ENCODE measurements around the gene GLA. TPM values are rescaled to one million over a fixed set of nuclear protein-coding genes. Genes with fewer than 3 reads are reported as not detected.

GLA gene
- total RNA-seq, 1 donor from 2014 or later = 9.0 TPM

- no peak overlapping the region for H3K4me3 ChIP-seq
- H3K27me3 ChIP-seq = no peaks in the 10 kb centered on the region
- intact Hi-C loops (cut with DNase I) = no loop called here
- H3K27ac ChIP-seq = no peak overlapping the region
- no peak for TF ChIP-seq CTCF (IDR thresholded peaks at IDR 0.05)
- no peaks in the 10 kb centered on the region for H3K4me1 ChIP-seq
- H3K36me3 ChIP-seq = peaks cover 0 to 6% of the 10 kb centered on the region in 2 donors
- no peaks in the 10 kb centered on the region for H3K9me3 ChIP-seq
- DNase-seq (ENCODE audit: low spot score in 2 of 2) = no peak
Observed at GRCh38 chrX:101398694-101399093, 9.0 kb downstream of the GLA start.

- Histone ChIP-seq H3K27ac (no peak overlapping the region), H3K27me3 (no peaks in the 10 kb centered on the region), H3K4me3 (no peak overlapping the region), H3K9me3 (no peaks in the 10 kb centered on the region), H3K4me1 (no peaks in the 10 kb centered on the region), H3K36me3 (peaks cover 0 to 6% of the 10 kb centered on the region in 2 donors)
- no peak for TF ChIP-seq CTCF (IDR thresholded peaks at IDR 0.05)
- DNase-seq (ENCODE audit: low spot score in 2 of 2) = no peak
- intact Hi-C loops (cut with DNase I) = no loop called here
Observed at GRCh38 chrX:101397779-101398178, 9.9 kb downstream of the GLA start.

- no peak for TF ChIP-seq CTCF (IDR thresholded peaks at IDR 0.05)
- H3K36me3 ChIP-seq = peaks cover 3 to 4% of the 10 kb centered on the region in 2 donors
- no peaks in the 10 kb centered on the region for H3K4me1 ChIP-seq
- H3K27me3 ChIP-seq = no peaks in the 10 kb centered on the region
- H3K9me3 ChIP-seq = no peaks in the 10 kb centered on the region
- no peak for DNase-seq (ENCODE audit: low spot score in 2 of 2)
- no peak overlapping the region for H3K27ac ChIP-seq
- H3K4me3 ChIP-seq = no peak overlapping the region
- intact Hi-C loops (cut with DNase I) = no loop called here
Observed at GRCh38 chrX:101395789-101396188, 11.9 kb downstream of the GLA start.

GRCh38 chrX:101394372-101394771 lies 13.4 kb downstream of the GLA start:
- Histone ChIP-seq H3K4me1 (no peaks in the 10 kb centered on the region), H3K27ac (no peak overlapping the region), H3K27me3 (no peaks in the 10 kb centered on the region), H3K9me3 (no peaks in the 10 kb centered on the region), H3K36me3 (peaks cover 0 to 3% of the 10 kb centered on the region in 2 donors), H3K4me3 (no peak overlapping the region)
- intact Hi-C loops (cut with DNase I) = loop anchor here (5.0 kb wide), 1 partner anchor 538 kb away; the partner anchor contains the start of gene ZMAT1
- no peak for TF ChIP-seq CTCF (IDR thresholded peaks at IDR 0.05)
- no peak for DNase-seq (ENCODE audit: low spot score in 2 of 2)

- Histone ChIP-seq H3K36me3 (peaks cover 0 to 3% of the 10 kb centered on the region in 2 donors), H3K4me1 (no peaks in the 10 kb centered on the region), H3K9me3 (no peaks in the 10 kb centered on the region), H3K27ac (no peak overlapping the region), H3K4me3 (no peak overlapping the region), H3K27me3 (no peaks in the 10 kb centered on the region)
- DNase-seq (ENCODE audit: low spot score in 2 of 2) = no peak
- no peak for TF ChIP-seq CTCF (IDR thresholded peaks at IDR 0.05)
- intact Hi-C loops (cut with DNase I) = loop anchor here (5.0 kb wide), 1 partner anchor 539 kb away; the partner anchor contains the start of gene ZMAT1
Observed at GRCh38 chrX:101393530-101394305, 14.0 kb downstream of the GLA start.
